ENCODE measurements around the gene EHHADH.

GRCh38 chr3:185149591-185149990 lies 104.3 kb downstream of the EHHADH start:
- TF ChIP-seq, protein P1, sequence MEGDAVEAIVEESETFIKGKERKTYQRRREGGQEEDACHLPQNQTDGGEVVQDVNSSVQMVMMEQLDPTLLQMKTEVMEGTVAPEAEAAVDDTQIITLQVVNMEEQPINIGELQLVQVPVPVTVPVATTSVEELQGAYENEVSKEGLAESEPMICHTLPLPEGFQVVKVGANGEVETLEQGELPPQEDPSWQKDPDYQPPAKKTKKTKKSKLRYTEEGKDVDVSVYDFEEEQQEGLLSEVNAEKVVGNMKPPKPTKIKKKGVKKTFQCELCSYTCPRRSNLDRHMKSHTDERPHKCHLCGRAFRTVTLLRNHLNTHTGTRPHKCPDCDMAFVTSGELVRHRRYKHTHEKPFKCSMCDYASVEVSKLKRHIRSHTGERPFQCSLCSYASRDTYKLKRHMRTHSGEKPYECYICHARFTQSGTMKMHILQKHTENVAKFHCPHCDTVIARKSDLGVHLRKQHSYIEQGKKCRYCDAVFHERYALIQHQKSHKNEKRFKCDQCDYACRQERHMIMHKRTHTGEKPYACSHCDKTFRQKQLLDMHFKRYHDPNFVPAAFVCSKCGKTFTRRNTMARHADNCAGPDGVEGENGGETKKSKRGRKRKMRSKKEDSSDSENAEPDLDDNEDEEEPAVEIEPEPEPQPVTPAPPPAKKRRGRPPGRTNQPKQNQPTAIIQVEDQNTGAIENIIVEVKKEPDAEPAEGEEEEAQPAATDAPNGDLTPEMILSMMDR (IDR thresholded peaks at IDR 0.05 in 2 of 3, conservative IDR thresholded peaks at IDR 0.05 in 1 of 3; ENCODE audit: insufficient read depth in 2 of 3, low read depth in 1 of 3, low read length in 3 of 3) = no peak
- TF ChIP-seq JUND (IDR thresholded peaks at IDR 0.05; ENCODE audit: borderline replicate concordance, low read depth, low read length) (no peak), JUND (tag; IDR thresholded peaks at IDR 0.05; ENCODE audit: borderline replicate concordance, low read depth, low read length) (no peak), GABPA (tag; conservative IDR thresholded peaks at IDR 0.05; ENCODE audit: low read depth) (no peak), ZKSCAN1 (IDR thresholded peaks at IDR 0.05; ENCODE audit: low read depth, low read length) (no peak), TRIM28 (IDR thresholded peaks at IDR 0.05) (no peak), ZZZ3 (IDR thresholded peaks at IDR 0.05) (no peak), MTF1 (CRISPR knock-in tag; IDR thresholded peaks at IDR 0.05; ENCODE audit: borderline replicate concordance) (no peak), FOXA1 (IDR thresholded peaks at IDR 0.05; ENCODE audit: borderline replicate concordance) (no peak), ARID3B (CRISPR knock-in tag; IDR thresholded peaks at IDR 0.05; ENCODE audit: borderline replicate concordance) (no peak), MTA2 (IDR thresholded peaks at IDR 0.05; ENCODE audit: low read depth) (no peak)

Data from K562 (cell line).